Measurements from ENCODE around the gene EVPLL.
"Not testable (repeated sequence)": the region's sequence is repeated elsewhere in the genome, so short reads cannot be mapped to it uniquely, and the experiment has no call there.

Gene EVPLL

GRCh38 chr17:18377437-18378204, at the start of gene EVPLL:
Gene EVPLL, plus strand, starts transcription at chr17:18377778. Its CDS starts 3,160 bp downstream, at chr17:18380938.
- no peak for DNase-seq (ENCODE audit: low spot score)

GRCh38 chr17:18328643-18329204, 48.9 kb upstream of the EVPLL start:
- DNase-seq (ENCODE audit: low spot score) = no peak

GRCh38 chr17:18331879-18332278, 45.7 kb upstream of the EVPLL start:
- no peak for DNase-seq (ENCODE audit: low spot score)

DNA sequence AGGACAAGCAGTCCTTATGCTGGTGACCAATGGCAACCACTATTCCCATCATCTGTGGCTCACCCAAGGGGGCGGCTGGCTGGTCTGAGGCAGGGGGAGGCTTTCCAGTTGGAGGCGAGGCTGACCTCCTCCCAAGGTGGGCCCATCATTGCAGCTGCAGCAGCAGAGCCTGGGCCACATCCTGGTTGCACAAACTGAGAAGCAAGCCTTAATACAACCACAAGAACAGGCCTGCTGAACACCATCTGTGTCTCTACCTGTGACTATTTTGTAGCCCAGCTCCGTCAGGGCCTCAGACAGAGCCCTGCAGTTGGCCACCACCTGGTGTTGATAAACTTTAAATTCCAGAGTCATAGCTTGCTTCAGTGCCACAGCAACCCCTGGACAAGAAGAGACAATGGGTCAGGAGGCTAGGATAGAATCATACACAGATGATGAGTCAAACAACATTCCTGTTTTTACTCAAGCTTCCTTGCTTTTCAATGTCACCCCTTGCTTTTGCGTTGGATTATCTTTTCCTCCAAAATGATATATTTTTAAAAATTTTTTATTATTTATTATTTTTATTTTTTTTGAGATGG, 44.6 kb upstream of the EVPLL start:
- DNase-seq (ENCODE audit: low spot score) = no peak

GRCh38 chr17:18338158-18338557, 39.4 kb upstream of the EVPLL start:
- not testable (repeated sequence) for DNase-seq (ENCODE audit: low spot score)

DNA sequence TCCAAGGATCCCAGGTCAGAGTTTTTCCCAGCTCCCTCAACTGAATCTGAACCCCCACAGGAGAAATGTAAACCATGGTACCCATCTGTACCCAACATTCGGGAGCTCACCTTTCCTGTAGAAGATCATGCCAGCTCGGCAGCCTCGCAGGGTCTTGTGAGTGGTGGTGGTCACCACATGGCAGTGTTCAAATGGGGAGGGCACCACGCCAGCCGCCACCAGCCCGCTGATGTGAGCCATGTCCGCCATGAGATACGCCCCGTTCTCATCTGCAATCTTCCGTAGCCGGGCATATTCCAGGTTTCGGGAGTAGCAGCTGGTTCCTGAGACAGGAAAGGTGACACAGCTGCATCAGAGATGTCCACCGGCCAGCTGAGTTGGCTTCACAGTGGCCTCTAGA, 37.6 kb upstream of the EVPLL start:
- no peak for DNase-seq (ENCODE audit: low spot score)

DNA sequence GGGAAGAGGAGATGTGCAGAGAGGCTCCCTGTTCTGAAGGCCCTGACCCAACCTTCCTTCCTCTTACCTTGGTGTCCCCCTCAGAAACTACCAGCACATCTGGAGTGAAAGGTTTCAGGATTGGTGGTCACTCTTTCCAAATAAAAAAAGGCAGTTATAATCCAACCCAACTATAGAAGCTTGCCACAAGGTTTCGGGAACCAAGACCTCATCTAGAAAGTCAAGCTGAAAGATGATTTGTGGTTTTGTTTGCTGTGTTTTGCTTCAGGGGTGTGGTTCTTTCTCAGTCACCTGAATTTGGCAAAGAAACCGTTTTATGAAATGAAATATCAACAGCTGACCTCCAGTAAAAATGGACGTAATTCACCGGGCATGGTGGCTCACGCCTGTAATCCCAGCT, 33.6 kb upstream of the EVPLL start:
- no peak for DNase-seq (ENCODE audit: low spot score)

GRCh38 chr17:18353541-18353940, 24.0 kb upstream of the EVPLL start:
- no peak for DNase-seq (ENCODE audit: low spot score)

DNA sequence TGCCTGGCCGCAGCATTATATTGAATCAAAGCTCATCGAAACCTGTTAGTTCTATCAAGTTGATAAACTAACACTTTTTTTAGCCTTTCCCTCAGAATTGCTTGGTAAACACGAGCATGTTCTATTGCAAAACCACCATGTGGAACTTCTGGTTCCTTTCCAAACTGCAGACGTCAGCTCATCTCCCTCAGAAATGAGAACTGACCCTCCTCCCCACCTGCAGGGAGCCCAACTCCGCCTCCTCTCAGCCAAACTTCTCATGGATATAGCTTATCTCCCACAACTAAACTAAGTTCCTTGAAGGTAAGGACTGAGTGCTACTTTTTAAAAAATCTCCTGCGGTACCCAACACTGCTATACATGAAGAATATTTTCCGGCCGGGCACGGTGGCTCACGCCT, 21.0 kb upstream of the EVPLL start:
- no peak for DNase-seq (ENCODE audit: low spot score)

DNA sequence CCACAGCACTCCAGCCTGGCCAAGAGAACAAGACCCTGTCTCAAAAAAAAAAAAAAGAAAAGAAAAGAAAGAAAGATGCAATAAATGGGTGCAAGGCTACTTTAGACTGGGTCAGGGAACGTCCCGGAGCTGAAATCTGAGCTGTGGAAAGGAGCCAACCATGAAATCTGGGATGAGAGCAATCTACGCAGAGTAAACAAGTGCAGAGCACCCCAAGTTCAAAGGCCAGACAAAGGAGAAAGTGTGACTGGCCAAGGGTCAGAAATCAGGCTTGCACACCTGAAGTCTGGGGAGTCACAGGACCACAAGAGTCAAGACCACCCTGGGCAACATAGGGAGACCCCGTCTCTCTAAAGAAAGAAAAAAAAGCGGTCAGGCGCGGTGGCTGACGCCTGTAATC, 17.1 kb upstream of the EVPLL start:
- no peak for DNase-seq (ENCODE audit: low spot score)

GRCh38 chr17:18361837-18362697, 15.5 kb upstream of the EVPLL start:
- no peak for DNase-seq (ENCODE audit: low spot score)

DNA sequence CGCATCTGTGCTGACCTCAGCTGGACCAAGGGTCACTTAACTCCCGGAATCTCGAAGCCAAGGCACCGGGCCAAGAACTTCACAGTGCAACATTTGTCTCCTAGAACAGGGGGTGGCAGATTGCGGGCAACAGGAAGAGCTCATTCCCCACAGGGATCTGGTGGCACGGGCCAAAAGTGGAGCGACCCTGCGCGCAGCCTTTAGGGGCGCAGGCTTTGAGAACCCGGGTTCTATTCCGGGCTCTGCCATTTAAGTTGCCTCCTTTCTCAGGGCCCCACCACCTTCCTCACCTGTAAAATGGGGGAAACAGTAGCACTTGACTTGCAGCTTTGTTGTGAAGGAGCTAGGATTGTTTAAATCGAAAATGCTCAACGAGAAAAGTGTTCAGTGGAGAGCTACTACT, 14.9 kb upstream of the EVPLL start:
- peak; percentile 32 for DNase-seq (ENCODE audit: low spot score)

DNA sequence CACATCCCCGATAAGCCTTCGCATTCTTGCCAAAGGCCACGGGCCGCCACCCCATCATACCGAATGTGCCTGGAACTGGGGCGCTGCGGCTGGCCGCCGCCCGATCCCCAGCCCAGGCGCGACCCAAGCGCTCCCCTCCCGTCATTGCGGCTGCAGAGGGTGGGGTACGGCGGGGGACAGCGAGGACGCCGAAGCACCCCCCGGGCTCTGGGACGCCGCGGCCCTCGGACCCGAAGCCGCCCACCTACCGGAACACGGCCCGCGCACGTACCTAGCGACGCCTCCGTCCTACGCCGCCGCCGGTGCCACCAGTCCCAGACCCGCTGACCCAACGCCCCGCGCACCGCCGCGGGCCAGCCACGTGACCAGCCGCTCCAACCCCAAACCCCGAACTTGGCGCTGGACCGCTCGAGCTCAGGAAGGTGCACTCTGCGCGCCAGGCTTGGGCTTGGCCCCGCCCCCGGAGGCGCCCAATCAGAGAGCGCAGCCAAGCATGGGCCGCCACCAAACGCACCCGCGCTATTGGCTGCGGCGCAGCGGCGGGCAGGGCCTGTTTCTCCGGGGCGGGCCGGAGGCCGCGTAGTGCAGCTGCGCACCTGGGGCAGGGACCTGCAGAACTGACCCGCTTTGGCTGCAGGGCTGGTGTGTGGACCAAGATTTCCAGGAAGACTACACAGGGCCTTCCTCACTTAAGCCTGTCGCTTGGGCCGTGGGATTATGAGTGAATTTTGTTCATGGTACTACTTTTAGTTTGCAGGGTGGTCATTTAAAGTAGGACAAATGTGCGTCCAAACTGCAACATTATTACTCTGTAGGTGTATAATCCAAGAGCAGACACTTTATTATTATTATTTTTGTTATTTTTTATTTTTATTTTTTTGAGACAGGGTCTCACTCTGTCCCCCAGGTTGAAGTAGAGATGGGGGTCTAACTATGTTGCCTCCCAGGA, 14.2 kb upstream of the EVPLL start, which contains the start of gene SHMT1:
SHMT1 (minus strand) TSS at position 450 of the 949 bp plus-strand sequence. CDS start 7,569 bp downstream, outside the sequence.
- peak; percentile 95 for DNase-seq (ENCODE audit: low spot score)

GRCh38 chr17:18364166-18364565, 13.4 kb upstream of the EVPLL start:
- DNase-seq (ENCODE audit: low spot score) = no peak

GRCh38 chr17:18368946-18369345, 8.6 kb upstream of the EVPLL start:
- no peak for DNase-seq (ENCODE audit: low spot score)

DNA sequence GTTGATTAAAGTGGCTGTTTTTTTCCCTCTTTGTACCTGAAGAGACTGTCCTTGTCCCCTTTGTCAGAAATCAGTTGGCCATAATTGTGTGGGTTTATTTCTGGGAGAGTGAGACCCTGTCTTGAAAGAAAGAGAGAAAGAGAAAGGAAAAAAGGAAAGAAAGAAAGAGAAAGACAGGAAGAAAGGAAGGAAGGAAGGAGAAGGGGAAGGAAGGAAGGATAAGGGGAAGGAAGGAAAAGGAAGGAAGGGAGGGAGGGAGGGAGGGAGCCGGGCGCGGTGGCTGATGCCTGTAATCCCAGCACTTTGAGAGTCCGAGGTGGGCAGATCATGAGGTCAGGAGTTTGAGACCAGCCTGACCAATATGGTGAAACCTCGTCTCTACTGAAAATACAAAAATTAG, 6.8 kb upstream of the EVPLL start:
- no peak for DNase-seq (ENCODE audit: low spot score)

GRCh38 chr17:18371455-18371854, 6.1 kb upstream of the EVPLL start:
- DNase-seq (ENCODE audit: low spot score) = no peak

GRCh38 chr17:18373181-18373580, 4.4 kb upstream of the EVPLL start:
- DNase-seq (ENCODE audit: low spot score) = not testable (repeated sequence)

- DNase-seq (ENCODE audit: low spot score) = no peak
Observed at GRCh38 chr17:18374216-18374615, 3.4 kb upstream of the EVPLL start.

DNA sequence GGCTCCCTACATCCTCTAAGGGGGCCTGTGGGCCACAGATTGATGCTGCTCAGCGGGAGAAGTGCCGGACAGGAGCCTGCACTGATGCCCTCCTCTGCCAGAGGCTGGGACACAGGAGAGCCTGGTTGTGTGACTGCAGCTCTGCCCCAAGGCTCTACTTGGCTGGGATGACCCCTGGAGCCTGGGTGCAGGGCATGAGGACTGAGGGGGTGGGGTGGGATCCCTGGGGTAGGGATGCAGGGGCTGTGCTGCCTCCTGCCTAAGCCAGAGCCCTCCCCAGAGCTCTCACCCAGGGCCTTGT, 577 bp downstream of the EVPLL start:
- DNase-seq (ENCODE audit: low spot score) = no peak

DNA sequence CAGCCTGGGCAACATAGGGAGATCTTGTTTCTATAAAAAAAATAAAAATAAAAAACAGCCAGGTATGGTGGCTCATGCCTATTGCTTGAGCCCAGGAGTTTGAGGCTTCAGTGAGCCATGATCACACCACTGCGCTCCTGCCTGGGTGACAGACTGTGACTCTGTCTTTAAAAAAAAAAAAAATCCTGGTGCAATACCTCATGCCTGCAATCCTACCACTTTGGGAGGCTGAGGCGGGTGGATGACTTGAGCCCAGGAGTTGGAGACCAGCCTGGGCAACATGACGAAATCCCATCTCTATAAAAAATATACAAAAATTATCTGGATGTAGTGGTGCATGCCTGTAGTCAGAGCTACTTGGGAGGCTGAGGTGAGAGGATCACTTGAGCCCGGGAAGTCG, 1.0 kb downstream of the EVPLL start:
- not testable (repeated sequence) for DNase-seq (ENCODE audit: low spot score)

All from LoVo (cell line).